NB4 (cell line): ENCODE measurements around the gene TMEM164.

Experiments used
- MAX ChIP-seq: IDR thresholded peaks from 2 replicates; pipeline ENCODE4 v1.6.1; 2011; ENCODE audit warnings: low read depth, low read length
- MYC ChIP-seq: IDR thresholded peaks from 2 replicates; pipeline ENCODE4 v1.6.1; 2011; ENCODE audit warnings: low read depth, low read length
- POLR2A ChIP-seq: IDR thresholded peaks from 2 replicates; pipeline ENCODE4 v1.6.1; 2011; ENCODE audit warnings: mild to moderate bottlenecking; ENCODE audit not compliant: insufficient read length; ENCODE audit errors: extremely low read depth
- TF ChIP-seq, protein P1 (sequence below): IDR thresholded peaks from one replicate; pipeline ENCODE4 v1.5.1; 2012; ENCODE audit warnings: low read depth, low read length

- TF ChIP-seq, protein P1, sequence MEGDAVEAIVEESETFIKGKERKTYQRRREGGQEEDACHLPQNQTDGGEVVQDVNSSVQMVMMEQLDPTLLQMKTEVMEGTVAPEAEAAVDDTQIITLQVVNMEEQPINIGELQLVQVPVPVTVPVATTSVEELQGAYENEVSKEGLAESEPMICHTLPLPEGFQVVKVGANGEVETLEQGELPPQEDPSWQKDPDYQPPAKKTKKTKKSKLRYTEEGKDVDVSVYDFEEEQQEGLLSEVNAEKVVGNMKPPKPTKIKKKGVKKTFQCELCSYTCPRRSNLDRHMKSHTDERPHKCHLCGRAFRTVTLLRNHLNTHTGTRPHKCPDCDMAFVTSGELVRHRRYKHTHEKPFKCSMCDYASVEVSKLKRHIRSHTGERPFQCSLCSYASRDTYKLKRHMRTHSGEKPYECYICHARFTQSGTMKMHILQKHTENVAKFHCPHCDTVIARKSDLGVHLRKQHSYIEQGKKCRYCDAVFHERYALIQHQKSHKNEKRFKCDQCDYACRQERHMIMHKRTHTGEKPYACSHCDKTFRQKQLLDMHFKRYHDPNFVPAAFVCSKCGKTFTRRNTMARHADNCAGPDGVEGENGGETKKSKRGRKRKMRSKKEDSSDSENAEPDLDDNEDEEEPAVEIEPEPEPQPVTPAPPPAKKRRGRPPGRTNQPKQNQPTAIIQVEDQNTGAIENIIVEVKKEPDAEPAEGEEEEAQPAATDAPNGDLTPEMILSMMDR = no peak
- TF ChIP-seq MYC (no peak), POLR2A (no peak), MAX (no peak)
Observed at GRCh38 chrX:110171442-110171841, 168.5 kb downstream of the TMEM164 start.
